CD4-positive, alpha-beta T cell treated with Interleukin-15 for 4 hours (primary cell): Measurements from ENCODE around the gene IL1RAPL2.

Experiments
- DNase-seq: peaks from one replicate; pipeline ENCODE4 v3.0.0-alpha.2; 2020; ENCODE audit warnings: low spot score

The IL1RAPL2 gene

GRCh38 chrX:105274091-105274490, 708.1 kb downstream of the IL1RAPL2 start:
- no peak for DNase-seq

- DNase-seq, result no peak
Measured at GRCh38 chrX:105277132-105277531, 711.1 kb downstream of the IL1RAPL2 start.

GRCh38 chrX:105282077-105282476, 716.1 kb downstream of the IL1RAPL2 start:
- no peak for DNase-seq

DNA sequence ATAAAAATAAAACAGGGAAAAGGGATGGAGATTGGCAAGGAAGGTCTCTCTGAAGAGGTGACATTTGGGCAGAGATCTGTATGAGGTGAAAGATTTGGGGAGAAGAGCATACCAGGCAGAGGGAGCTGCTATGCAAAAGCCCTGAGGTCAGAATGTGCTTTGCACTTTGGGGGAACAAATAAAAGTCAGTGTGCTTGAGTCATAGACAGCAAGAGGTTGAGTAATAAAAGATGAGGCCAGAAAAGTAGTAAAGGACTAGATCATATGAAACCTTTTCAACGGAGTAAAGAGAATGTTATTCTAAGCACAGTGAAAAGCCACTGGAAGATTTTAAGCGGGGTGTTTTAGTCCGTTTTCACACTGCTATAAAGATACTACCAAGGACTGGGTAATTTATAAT, 731.0 kb downstream of the IL1RAPL2 start:
- no peak for DNase-seq

- no peak for DNase-seq
Measured at GRCh38 chrX:105299286-105299685, 733.3 kb downstream of the IL1RAPL2 start.

DNA sequence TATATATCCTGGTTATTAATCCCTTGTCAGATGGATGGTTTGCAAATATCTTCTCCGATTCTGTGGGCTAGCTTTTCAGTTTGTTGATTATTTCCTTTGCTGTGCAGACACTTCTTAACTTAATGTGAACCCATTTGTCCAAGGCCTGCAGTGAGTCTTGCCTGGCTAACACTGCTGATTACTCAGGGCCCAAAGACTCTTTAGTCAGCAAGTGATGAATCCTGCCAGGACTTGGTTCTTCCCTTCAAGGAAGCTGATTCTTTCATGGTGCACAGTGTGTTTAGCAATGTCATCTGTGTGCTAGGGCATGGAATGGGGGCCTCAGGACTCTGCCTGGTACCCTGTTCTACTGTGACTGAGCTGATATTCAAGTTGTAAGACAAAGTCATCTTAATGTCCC, 736.2 kb downstream of the IL1RAPL2 start:
- DNase-seq, result no peak

GRCh38 chrX:105307762-105308161, 741.8 kb downstream of the IL1RAPL2 start:
- no peak for DNase-seq

DNA sequence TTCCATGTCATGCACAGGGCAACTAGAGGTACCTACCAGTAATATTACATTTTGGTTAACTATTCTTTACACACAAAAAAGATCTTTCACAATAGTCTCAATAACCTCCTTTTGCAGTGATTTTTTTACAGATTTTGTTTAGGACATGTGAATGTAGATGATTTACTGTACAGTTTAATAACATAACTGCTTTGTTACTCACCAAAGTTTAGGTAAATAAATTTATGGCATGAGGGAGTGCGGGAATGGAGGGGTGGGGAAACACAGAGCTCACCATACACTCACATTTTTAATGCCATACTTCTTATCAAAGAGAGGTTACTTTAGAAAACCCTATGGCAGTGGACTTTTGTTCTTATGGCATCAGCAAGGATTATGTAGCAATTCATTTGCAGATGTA, 747.6 kb downstream of the IL1RAPL2 start:
- DNase-seq, result no peak

DNA sequence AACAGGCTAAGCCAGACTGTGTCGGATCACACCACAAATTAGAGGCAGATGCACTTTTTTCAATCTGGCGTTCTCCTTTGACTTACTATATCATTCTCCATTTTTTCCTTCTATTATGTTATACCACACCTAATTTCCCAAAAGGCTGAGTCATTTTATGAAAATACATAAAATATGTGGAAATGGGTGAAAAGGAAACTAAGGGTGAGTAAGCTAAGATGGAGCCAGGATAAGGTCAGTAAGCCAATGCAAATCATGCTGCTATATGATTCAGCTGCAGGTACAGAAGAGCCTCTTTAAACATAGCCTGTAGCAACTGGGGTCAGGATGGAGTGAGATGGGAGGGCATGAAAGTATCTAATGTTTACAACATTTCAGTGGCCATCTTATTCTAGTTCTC, 748.5 kb downstream of the IL1RAPL2 start:
- no peak for DNase-seq

GRCh38 chrX:105315248-105315647, 749.2 kb downstream of the IL1RAPL2 start:
- no peak for DNase-seq

GRCh38 chrX:105317117-105317516, 751.1 kb downstream of the IL1RAPL2 start:
- DNase-seq, result no peak

DNA sequence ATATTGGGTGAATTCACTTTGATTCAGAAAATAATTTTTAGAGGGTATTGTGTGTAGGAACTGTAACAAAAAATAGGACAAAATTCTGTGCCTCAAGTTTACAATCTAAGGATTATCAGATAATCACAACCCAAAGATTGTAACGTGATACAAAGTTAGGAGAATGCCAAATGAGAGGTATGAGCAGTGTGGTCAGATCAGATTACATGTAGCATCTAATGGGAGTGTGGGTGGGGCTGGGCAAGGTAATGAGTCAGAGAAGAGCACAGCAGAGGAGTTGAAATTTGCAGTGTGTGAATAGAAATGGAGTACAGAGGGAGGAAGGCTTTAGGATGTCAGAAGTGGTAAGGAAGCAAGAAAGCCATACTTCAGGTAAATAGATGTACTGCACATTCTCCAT, 757.9 kb downstream of the IL1RAPL2 start:
- no peak for DNase-seq

GRCh38 chrX:105328773-105329172, 762.8 kb downstream of the IL1RAPL2 start:
- no peak for DNase-seq

DNA sequence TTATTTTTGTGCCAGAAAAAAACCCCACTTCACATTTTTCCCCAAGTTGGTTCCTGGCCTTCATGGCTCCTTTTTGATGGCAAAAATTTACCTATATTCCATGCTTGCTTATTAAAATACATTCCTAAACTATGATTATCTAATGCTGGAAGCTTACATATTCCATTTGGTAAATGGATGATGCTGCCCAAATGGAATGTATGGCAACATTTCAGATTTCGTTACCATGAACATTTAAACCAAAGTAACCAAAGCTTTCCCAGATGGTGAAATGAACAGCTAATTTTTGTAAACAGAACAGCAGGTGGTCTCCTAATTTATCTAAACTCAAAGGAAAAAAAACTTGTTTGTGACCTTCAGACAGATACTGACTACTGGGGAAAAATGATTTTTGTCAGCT, 765.2 kb downstream of the IL1RAPL2 start:
- no peak for DNase-seq

- no peak for DNase-seq
Measured at GRCh38 chrX:105347373-105347772, 781.4 kb downstream of the IL1RAPL2 start.

DNA sequence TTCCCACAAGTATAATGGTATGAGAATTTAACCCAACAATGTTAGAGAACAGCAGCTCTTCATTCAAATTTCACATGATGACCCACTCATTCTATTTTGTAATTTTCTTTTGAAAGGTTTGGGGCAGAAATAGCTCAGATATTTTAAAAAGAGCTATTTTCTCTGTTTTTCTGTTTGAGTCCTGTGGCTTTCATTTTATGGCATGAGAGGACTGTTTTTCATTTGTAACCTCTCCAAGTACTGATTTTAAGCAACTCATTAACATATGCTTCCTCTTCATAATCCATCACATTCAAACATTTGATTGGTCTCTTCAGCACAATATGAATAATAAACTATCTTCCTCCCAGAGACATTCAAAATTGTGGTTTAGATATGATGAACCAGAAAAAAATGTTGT, 783.5 kb downstream of the IL1RAPL2 start:
- no peak for DNase-seq

- no peak for DNase-seq
Measured at GRCh38 chrX:105375816-105376215, 809.8 kb downstream of the IL1RAPL2 start.

GRCh38 chrX:105424729-105425128, 858.7 kb downstream of the IL1RAPL2 start:
- no peak for DNase-seq

DNA sequence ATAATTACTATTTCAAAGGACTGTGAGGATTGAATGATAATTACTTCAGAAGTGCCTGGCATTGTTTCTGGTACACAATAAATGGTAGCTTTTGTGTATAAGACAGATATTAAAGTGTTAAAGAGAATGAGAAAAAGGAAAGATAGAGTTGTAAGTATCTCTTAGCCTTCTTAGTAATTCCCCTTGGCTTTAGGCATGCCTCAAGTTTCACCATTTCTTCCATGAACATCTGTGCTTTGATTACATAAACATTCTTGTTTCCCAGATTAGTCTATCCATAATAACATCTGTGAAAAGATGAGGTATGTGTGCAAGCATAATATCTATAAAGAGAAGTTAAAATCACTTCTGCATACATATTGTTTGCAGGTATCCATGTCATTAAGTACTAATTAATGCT, 885.4 kb downstream of the IL1RAPL2 start:
- no peak for DNase-seq

DNA sequence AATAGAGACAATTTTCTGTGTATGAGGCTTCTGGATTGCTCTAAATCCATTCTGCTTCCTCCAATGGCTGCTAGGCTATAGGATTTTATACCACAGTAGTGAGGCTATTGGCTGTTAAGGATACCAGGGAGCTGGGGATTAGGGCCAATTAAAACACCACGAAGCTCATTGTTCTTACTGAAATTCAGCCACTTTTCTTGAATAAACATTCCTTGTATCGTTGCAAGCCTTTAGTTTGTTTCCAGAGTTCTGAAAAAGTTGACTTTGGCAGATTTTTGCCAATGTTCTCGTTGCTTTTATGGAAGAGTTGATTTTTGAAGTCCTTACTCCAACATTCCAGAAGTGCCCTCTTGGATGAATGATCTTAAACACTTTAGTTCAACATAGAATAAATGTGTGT, 892.8 kb downstream of the IL1RAPL2 start:
- DNase-seq, result no peak

DNA sequence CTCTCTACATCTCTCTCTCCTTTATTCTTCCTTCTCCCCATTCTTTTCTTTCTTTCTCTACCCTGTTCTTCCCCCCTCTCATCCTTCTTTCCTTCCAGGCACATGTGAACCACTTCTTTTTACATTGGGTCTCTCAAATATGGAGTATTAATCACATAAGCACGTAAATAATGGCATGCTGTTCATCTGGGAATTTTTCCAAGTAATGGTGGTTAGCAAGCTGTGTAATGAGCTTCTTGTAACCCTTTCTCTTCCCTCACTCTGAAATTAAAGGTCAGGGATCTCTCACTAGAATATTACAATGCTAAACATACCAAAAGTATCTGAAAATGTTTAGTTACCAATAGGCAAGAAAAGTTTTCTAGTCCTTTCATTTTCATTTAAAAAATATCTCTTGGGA, 894.4 kb downstream of the IL1RAPL2 start:
- DNase-seq, result no peak

GRCh38 chrX:105461016-105461415, 895.0 kb downstream of the IL1RAPL2 start:
- no peak for DNase-seq

- DNase-seq, result no peak
Measured at GRCh38 chrX:105462186-105462585, 896.2 kb downstream of the IL1RAPL2 start.

- no peak for DNase-seq
Measured at GRCh38 chrX:105463473-105463872, 897.5 kb downstream of the IL1RAPL2 start.

GRCh38 chrX:105464618-105465017, 898.6 kb downstream of the IL1RAPL2 start:
- no peak for DNase-seq
